HG02973 (cell line): ENCODE results near the gene USP26.
"Not testable (repeated sequence)": the region's sequence is repeated elsewhere in the genome, so short reads cannot be mapped to it uniquely, and the experiment has no call there.

Experiments used
- ATAC-seq: cut with Tn5 transposase; IDR thresholded peaks from one replicate; pipeline ENCODE4 v1.9.1; 2021; ENCODE audit warnings: moderate library complexity; ENCODE audit not compliant: unreplicated experiment

USP26 gene

DNA sequence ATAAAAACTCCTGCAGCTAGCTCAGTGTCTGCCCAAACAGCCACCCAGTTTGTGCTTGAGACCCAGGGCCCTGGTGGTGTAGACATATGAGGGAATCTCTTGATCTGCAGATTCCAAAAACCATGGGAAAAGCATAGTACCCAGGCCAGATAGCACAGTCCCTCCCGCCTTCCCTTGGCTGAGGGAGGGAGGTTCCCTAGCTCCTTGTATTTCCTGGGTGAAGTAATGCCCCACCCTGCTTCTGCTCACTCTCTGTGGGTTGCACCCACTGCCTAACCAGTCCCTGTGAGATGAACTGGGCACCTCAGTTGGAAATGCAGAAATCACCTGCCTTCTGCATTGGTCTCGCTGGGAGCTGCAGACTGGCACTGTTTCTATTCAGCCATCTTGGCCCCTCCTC is 54.6 kb downstream of the USP26 start:
- ATAC-seq = no peak

- no peak for ATAC-seq
Measured at GRCh38 chrX:133033010-133033409, 63.9 kb downstream of the USP26 start.

- ATAC-seq = no peak
Measured at GRCh38 chrX:133018229-133018628, 78.7 kb downstream of the USP26 start.

DNA sequence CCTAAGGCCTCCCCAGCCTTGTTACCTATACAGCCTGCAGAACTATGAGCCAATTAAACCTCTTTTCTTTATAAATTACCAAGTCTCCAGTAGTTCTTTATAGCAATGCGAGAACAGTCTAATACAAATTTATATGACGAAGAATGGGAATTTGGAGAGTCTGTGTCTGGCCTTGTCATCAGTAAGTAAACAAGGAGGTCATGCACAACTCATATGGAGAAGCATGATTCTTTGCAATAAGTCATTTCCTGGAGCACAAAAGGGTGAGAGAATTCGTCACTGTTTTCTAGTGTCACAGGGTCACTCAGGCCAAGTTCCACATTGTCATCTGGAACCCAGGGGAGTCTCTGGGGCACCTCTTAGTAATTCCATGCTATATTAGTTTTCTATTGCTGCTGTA is 89.5 kb downstream of the USP26 start:
- ATAC-seq = no peak

- no peak for ATAC-seq
Measured at GRCh38 chrX:133005616-133006015, 91.3 kb downstream of the USP26 start.

DNA sequence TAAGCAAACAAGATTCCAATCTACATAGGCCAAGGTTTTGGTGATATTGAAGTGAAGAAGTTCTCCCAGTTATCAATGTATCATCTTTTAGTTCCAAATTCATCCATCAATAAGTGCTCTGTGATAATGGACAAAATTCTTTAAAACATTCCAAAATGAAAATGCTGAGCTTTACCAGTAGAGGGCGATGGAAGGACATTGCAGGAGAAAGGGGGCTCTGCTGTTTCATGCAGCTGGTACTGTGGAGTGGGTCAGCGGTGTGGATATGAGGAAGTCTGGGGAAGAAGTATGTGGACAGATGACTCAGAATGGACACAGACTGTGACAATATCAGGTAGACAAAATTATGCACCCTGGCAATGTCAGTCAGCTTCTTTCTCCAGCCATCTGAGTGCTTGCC is 91.9 kb downstream of the USP26 start:
- ATAC-seq = no peak

DNA sequence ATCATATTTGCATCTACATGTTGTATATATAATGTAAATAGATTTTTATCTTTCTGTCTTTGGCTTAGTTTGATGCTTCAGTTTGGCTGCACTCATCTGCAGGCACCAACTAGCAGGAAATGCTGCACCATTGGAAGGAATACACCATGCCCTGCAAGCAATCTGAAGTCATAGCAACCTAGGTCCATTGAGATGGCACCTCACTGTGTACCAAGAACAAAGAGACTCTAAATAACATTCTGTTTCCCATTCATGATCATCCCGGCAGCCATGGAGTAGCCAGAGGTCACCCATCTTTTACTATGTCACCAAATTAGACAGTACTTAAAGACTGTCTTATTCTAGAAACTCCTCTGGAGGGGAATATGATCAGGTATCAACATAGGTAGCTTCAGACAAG is 97.7 kb downstream of the USP26 start:
- no peak for ATAC-seq

DNA sequence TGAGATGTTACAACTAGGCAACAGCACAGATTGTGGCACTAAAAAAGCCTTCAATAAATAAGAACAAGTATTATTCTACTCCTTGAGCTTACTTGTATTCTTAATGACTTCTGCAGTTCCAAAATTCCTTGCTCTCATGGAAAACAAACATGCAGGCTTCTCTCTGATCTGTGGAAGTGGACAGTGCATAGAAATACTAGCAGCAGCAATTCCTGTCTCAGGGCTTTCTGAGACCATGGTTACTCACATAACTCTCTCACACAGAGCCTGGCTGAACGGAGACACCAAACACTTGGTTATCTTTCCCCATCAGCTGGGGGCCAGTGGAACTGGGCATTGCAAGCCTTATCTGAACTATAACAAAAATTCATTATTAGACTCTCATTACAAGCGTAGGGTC is 106.1 kb downstream of the USP26 start:
- ATAC-seq = no peak

- ATAC-seq = no peak
Measured at GRCh38 chrX:132986556-132986955, 110.4 kb downstream of the USP26 start.

DNA sequence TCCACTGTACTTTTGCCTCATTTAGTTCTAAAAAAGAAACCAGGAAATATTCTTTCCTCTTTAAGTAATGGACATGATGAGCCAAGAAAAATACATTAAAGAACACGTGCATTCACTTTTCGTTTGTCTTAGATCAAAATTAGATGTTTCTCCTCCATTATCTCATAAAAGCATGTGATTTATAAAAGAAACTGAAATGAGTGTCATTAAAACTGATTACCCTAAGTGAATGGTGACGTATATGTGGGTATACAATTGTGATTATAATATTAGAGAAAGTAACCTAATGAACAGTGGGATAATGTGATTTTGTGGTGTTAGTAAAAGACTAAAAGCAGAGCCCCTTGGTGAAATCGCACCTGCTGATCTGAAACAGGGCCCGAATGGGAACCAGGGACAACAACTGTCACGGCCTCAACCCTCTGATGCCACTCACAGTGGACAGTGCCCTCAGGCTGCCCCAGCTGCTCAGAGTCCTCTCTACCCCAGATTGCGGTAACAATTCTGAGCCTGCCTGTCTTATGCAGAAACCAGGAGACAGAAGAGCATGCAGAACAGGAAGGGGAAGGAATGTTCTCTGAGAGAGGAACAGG is 112.8 kb downstream of the USP26 start:
- no peak for ATAC-seq

DNA sequence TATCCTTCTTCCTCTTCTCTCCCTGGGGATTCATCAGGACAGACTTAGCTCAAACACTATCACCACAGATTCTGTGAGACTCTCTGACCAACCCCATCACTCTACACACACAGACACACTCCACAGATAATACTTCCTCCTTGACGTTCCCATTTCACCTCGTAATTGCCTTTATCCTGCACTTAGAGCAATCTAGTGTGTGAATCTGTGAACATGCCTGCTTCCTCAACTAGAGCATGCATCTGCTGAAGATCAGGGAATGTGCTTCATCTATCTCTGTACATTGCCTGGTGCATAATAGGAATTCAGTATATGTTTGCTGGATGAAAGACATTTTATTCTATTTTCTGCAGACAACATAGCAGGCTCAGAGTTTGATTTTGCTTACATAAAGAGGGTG is 113.4 kb downstream of the USP26 start:
- ATAC-seq = no peak

- ATAC-seq = not testable (repeated sequence)
Measured at GRCh38 chrX:132980035-132980434, 116.9 kb downstream of the USP26 start.
